Cardiac fibroblast (primary cell): ENCODE measurements around the gene HSD11B1.

ENCODE experiments used
- DNase-seq, 2 donors: peaks; one replicate each; pipeline versions ENCODE4 v3.0.0 to v3.0.0-alpha.2; 2010; ENCODE audit warnings: low read depth in 2 of 2
- H3K4me3 ChIP-seq, 2 donors: replicated peaks in 1 of 2; 1 replicate in 1 of 2; 2 replicates in 1 of 2; pipeline ENCODE4 v1.5.1; 2011; ENCODE audit warnings: low read depth in 2 of 2, low read length in 2 of 2, mild to moderate bottlenecking in 2 of 2, moderate library complexity in 1 of 2
- CTCF ChIP-seq: IDR thresholded peaks from one replicate; pipeline ENCODE4 v1.5.1; 2011; ENCODE audit warnings: low read depth, mild to moderate bottlenecking, low read length, inconsistent platforms

HSD11B1 gene

GRCh38 chr1:209674957-209675564 is 29.6 kb upstream of the HSD11B1 start, which contains the start of gene G0S2:
TSS of gene G0S2 (plus strand) at chr1:209675412. CDS start at chr1:209675685, 273 bp downstream.
- peak within 1 kb of the TSS; percentile 52 to 62 for H3K4me3 ChIP-seq
- peak; percentile 39 to 87 for DNase-seq
- peak; percentile 6 for TF ChIP-seq CTCF

GRCh38 chr1:209675565-209676154 is 29.0 kb upstream of the HSD11B1 start:
- TF ChIP-seq CTCF: no peak
- peak overlapping the region; percentile 52 to 62 for H3K4me3 ChIP-seq
- DNase-seq: peak; percentile 31 to 41

GRCh38 chr1:209678981-209679539 is 25.6 kb upstream of the HSD11B1 start:
- H3K4me3 ChIP-seq: no peak overlapping the region
- no peak for DNase-seq
- no peak for TF ChIP-seq CTCF

- DNase-seq: no peak
- TF ChIP-seq CTCF: no peak
- H3K4me3 ChIP-seq: no peak overlapping the region
Measured at GRCh38 chr1:209685821-209686220, 18.8 kb upstream of the HSD11B1 start.

- no peak for DNase-seq
- no peak overlapping the region for H3K4me3 ChIP-seq
- no peak for TF ChIP-seq CTCF
Measured at GRCh38 chr1:209686322-209686721, 18.3 kb upstream of the HSD11B1 start.

GRCh38 chr1:209688746-209689234 is 15.9 kb upstream of the HSD11B1 start:
- no peak overlapping the region for H3K4me3 ChIP-seq
- DNase-seq: peak; percentile 37 to 76
- TF ChIP-seq CTCF: no peak
